GM23338 (cell line): ENCODE results near the gene PASK. TPM values are rescaled to one million over a fixed set of nuclear protein-coding genes. Genes with fewer than 3 reads are reported as not detected.

ENCODE experiments used
- ATAC-seq: fragments of 200-7000 bp; cut with Tn5 transposase; 3 replicates; pipeline ENCODE4 v1.9.1; 2020
- DNase-seq: peaks from one replicate; pipeline ENCODE4 v3.0.0-alpha.2; 2015; ENCODE audit warnings: low spot score
- H2AFZ ChIP-seq: fragments of 200-600 bp; sonication (generic); 2 replicates; pipeline ENCODE4 v1.8.0; 2016; ENCODE audit warnings: antibody characterized with exemption, mild to moderate bottlenecking, moderate library complexity
- H3F3A ChIP-seq: fragments of 200-600 bp; sonication (generic); replicated peaks from 2 replicates; pipeline ENCODE4 v1.8.0; 2017; ENCODE audit warnings: antibody characterized with exemption, mixed run types, low read depth
- H3K27ac ChIP-seq: fragments of 200-600 bp; sonication (generic); 2 replicates; pipeline ENCODE4 v1.6.1; 2016; ENCODE audit warnings: low read depth
- H3K27me3 ChIP-seq: fragments of 200-600 bp; sonication (generic); 2 replicates; pipeline ENCODE4 v1.8.0; 2016; ENCODE audit warnings: mild to moderate bottlenecking, mixed run types, moderate library complexity; ENCODE audit not compliant: insufficient read depth
- H3K36me3 ChIP-seq: fragments of 200-600 bp; sonication (generic); 2 replicates; pipeline ENCODE4 v1.8.0; 2016; ENCODE audit warnings: mild to moderate bottlenecking; ENCODE audit not compliant: insufficient read depth
- H3K4me1 ChIP-seq: fragments of 200-600 bp; sonication (generic); 2 replicates; pipeline ENCODE4 v1.8.0; 2016; ENCODE audit warnings: mild to moderate bottlenecking, moderate library complexity; ENCODE audit not compliant: insufficient read depth
- H3K4me2 ChIP-seq: fragments of 200-600 bp; sonication (generic); 2 replicates; pipeline ENCODE4 v1.7.1; 2017; ENCODE audit warnings: mixed run types
- H3K4me3 ChIP-seq: fragments of 200-600 bp; sonication (generic); 2 replicates; pipeline ENCODE4 v1.6.1; 2016; ENCODE audit warnings: mixed run types
- H3K79me2 ChIP-seq: fragments of 200-600 bp; sonication (generic); replicated peaks from 2 replicates; pipeline ENCODE4 v1.8.0; 2017; ENCODE audit warnings: mild to moderate bottlenecking; ENCODE audit not compliant: insufficient read depth
- H3K9me2 ChIP-seq: fragments of 200-600 bp; sonication (generic); 2 replicates; pipeline ENCODE4 v1.8.0; 2017; ENCODE audit not compliant: insufficient read depth
- H4K20me1 ChIP-seq: fragments of 200-600 bp; sonication (generic); replicated peaks from 2 replicates; pipeline ENCODE4 v1.8.0; 2017; ENCODE audit warnings: mild to moderate bottlenecking; ENCODE audit not compliant: insufficient read depth
- H3K27ac Mint-ChIP-seq: 2 replicates; pipeline ENCODE4 v1.8.0; 2020; ENCODE audit warnings: inconsistent platforms, mild to moderate bottlenecking, moderate library complexity, mixed read lengths
- H3K27me3 Mint-ChIP-seq: 3 replicates; pipeline ENCODE4 v1.8.0; 2022; ENCODE audit warnings: low read depth, mild to moderate bottlenecking, moderate library complexity, mixed read lengths, inconsistent platforms; ENCODE audit not compliant: insufficient read depth, poor library complexity
- H3K36me3 Mint-ChIP-seq: 3 replicates; pipeline ENCODE4 v1.8.0; 2021; ENCODE audit warnings: low read depth, mild to moderate bottlenecking, inconsistent platforms, moderate library complexity, mixed read lengths
- H3K4me1 Mint-ChIP-seq: 3 replicates; pipeline ENCODE4 v1.8.0; 2020; ENCODE audit warnings: mild to moderate bottlenecking, inconsistent platforms, mixed read lengths
- H3K4me3 Mint-ChIP-seq: 3 replicates; pipeline ENCODE4 v1.8.0; 2021; ENCODE audit warnings: moderate library complexity, mild to moderate bottlenecking, inconsistent platforms, mixed read lengths
- H3K9me3 Mint-ChIP-seq: 3 replicates; pipeline ENCODE4 v1.8.0; 2020; ENCODE audit warnings: moderate library complexity, mild to moderate bottlenecking, inconsistent platforms, mixed read lengths
- CREB1 ChIP-seq: fragments of 250-450 bp; sonication (Bioruptor Pico); IDR thresholded peaks from 2 replicates; pipeline ENCODE4 v1.5.0; 2020; ENCODE audit warnings: low read depth, mild to moderate bottlenecking, moderate library complexity
- CTCF ChIP-seq, 2 experiments: fragments of 200-600 bp in 1 of 2; sonication (generic) in 1 of 2; conservative IDR thresholded peaks; 2 replicates each; pipeline versions ENCODE4 v1.5.1 to v1.6.1; 2016 to 2017; ENCODE audit warnings: antibody characterized with exemption in 2 of 2, low read depth in 2 of 2, mild to moderate bottlenecking in 2 of 2, moderate library complexity in 1 of 2
- ETS1 ChIP-seq: IDR thresholded peaks from 2 replicates; pipeline ENCODE4 v1.6.1; 2016; ENCODE audit warnings: antibody characterized with exemption
- EZH2 ChIP-seq: fragments of 200-600 bp; sonication (generic); IDR thresholded peaks from one replicate; pipeline ENCODE4 v1.8.0; 2017; ENCODE audit warnings: antibody characterized with exemption, mild to moderate bottlenecking, low read depth; ENCODE audit not compliant: unreplicated experiment
- EZH2phosphoT487 ChIP-seq: fragments of 200-600 bp; sonication (generic); IDR thresholded peaks from one replicate; pipeline ENCODE4 v1.8.1; 2018; ENCODE audit warnings: antibody characterized with exemption; ENCODE audit not compliant: unreplicated experiment
- JUNB ChIP-seq: IDR thresholded peaks from one replicate; pipeline ENCODE4 v1.6.1; 2016; ENCODE audit warnings: antibody characterized with exemption; ENCODE audit not compliant: unreplicated experiment
- NANOG ChIP-seq: IDR thresholded peaks from 2 replicates; pipeline ENCODE4 v1.6.1; 2016; ENCODE audit warnings: antibody characterized with exemption, borderline replicate concordance
- POLR2AphosphoS5 ChIP-seq: IDR thresholded peaks from 2 replicates; pipeline ENCODE4 v1.6.1; 2016; ENCODE audit warnings: antibody characterized with exemption, low read depth
- REST ChIP-seq: IDR thresholded peaks from one replicate; pipeline ENCODE4 v1.6.1; 2018; ENCODE audit warnings: antibody characterized with exemption; ENCODE audit not compliant: unreplicated experiment
- STAT1 ChIP-seq: IDR thresholded peaks from one replicate; pipeline ENCODE4 v1.6.1; 2016; ENCODE audit warnings: antibody characterized with exemption; ENCODE audit not compliant: unreplicated experiment
- ZNF114 ChIP-seq: fragments of 250-450 bp; sonication (Bioruptor Pico); IDR thresholded peaks from 2 replicates; pipeline ENCODE4 v1.5.0; 2020; ENCODE audit warnings: mild to moderate bottlenecking, moderate library complexity
- ZNF331 ChIP-seq: fragments of 250-450 bp; sonication (Bioruptor Pico); IDR thresholded peaks from 2 replicates; pipeline ENCODE4 v1.5.0; 2020; ENCODE audit warnings: low read depth, mild to moderate bottlenecking, moderate library complexity
- ZNF462 ChIP-seq: fragments of 250-450 bp; sonication (Bioruptor Pico); IDR thresholded peaks from 2 replicates; pipeline ENCODE4 v1.5.0; 2020; ENCODE audit warnings: mild to moderate bottlenecking, moderate library complexity
- polyA plus RNA-seq: library from polyadenylated mRNA; unstranded; fragments of >200 nt; fragmentation: Nextera tagmentation; extraction: Ambion mirVana; gene quantifications from 2 replicates; pipeline ENCODE4 v1.2.1, GENCODE V29; 2016
- total RNA-seq: library from RNA; depleted of rRNA; stranded (reverse); fragments of >200 nt; shearing (Covaris generic); gene quantifications from 2 replicates; pipeline ENCODE4 v1.2.3, GENCODE V29; 2014

Gene PASK
- total and polyA plus RNA-seq, 2 experiments from 2014 or later = 12.5 to 38.4 TPM

GRCh38 chr2:241194811-241195210, 45.5 kb upstream of the PASK start:
- Mint-ChIP-seq H3K4me1 (no peaks in the 10 kb centered on the region), H3K27me3 (peaks cover 6% of the 10 kb centered on the region), H3K4me3 (no peak overlapping the region), H3K9me3 (no peaks in the 10 kb centered on the region; the same call in 2 of the 3 replicates), H3K36me3 (no peaks in the 10 kb centered on the region), H3K27ac (no peak overlapping the region; the same call in 1 of the 2 replicates)
- Histone ChIP-seq H3K36me3 (no peaks in the 10 kb centered on the region), H3K27me3 (no peaks in the 10 kb centered on the region), H3F3A (no peaks in the 10 kb centered on the region), H3K4me3 (no peak overlapping the region), H3K27ac (no peak overlapping the region), H2AFZ (no peak overlapping the region), H3K9me2 (no peaks in the 10 kb centered on the region), H3K4me2 (no peak overlapping the region), H3K79me2 (no peaks in the 10 kb centered on the region), H3K4me1 (no peaks in the 10 kb centered on the region), H4K20me1 (no peaks in the 10 kb centered on the region)
- DNase-seq = no peak
- ATAC-seq = no peak
- TF ChIP-seq ETS1 (no peak), STAT1 (no peak), NANOG (no peak), REST (no peak), EZH2phosphoT487 (no peak), ZNF114 (CRISPR knock-in tag) (no peak), ZNF331 (CRISPR knock-in tag) (no peak), CTCF (conservative IDR thresholded peaks at IDR 0.05; ENCODE audit: low read depth in 2 of 2) (no peak), ZNF462 (no peak), JUNB (no peak), POLR2AphosphoS5 (no peak), CREB1 (CRISPR knock-in tag) (no peak), EZH2 (no peak)
